GM21447 (cell line): ENCODE results near the gene IGLL1.
"Not testable (repeated sequence)": the region's sequence is repeated elsewhere in the genome, so short reads cannot be mapped to it uniquely, and the experiment has no call there.

ENCODE experiments used
- ATAC-seq: cut with Tn5 transposase; IDR thresholded peaks from one replicate; pipeline ENCODE4 v1.9.1; 2021; ENCODE audit not compliant: unreplicated experiment

IGLL1 gene

DNA sequence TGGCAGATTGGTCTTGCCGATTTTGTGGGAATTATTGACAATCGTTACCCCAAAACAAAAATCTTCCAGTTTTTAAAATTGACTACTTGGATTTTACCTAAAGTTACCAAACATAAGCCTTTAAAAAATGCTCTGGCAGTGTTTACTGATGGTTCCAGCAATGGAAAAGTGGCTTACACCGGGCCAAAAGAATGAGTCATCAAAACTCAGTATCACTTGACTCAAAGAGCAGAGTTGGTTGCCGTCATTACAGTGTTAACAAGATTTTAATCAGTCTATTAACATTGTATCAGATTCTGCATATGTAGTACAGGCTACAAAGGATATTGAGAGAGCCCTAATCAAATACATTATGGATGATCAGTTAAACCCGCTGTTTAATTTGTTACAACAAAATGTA, 37.2 kb downstream of the IGLL1 start:
- ATAC-seq: no peak

DNA sequence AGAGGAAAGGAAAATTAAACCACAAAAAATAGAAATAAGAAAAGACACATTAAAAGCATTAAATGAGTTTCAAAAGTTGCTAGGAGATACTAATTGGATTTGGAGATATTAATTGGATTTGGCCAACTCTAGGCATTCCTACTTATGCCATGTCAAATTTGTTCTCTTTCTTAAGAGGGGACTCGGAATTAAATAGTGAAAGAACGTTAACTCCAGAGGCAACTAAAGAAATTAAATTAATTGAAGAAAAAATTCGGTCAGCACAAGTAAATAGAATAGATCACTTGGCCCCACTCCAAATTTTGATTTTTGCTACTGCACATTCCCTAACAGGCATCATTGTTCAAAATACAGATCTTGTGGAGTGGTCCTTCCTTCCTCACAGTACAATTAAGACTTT, 37.7 kb downstream of the IGLL1 start:
- not testable (repeated sequence) for ATAC-seq

DNA sequence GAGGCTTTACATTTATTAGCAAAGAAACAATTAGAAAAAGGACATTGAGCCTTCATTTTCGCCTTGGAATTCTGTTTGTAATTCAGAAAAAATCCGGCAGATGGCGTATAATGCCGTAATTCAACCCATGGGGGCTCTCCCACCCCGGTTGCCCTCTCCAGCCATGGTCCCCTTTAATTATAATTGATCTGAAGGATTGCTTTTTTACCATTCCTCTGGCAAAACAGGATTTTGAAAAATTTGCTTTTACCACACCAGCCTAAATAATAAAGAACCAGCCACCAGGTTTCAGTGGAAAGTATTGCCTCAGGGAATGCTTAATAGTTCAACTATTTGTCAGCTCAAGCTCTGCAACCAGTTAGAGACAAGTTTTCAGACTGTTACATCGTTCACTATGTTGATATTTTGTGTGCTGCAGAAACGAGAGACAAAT, 38.2 kb downstream of the IGLL1 start:
- not testable (repeated sequence) for ATAC-seq

DNA sequence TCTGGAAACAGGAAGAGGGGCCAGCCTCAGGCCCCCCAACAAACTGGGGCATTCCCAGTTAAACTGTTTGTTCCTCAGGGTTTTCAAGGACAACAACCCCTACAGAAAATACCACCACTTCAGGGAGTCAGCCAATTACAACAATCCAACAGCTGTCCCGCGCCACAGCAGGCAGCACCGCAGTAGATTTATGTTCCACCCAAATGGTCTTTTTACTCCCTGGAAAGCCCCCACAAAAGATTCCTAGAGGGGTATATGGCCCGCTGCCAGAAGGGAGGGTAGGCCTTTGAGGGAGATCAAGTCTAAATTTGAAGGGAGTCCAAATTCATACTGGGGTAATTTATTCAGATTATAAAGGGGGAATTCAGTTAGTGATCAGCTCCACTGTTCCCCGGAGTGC, 39.3 kb downstream of the IGLL1 start:
- ATAC-seq: not testable (repeated sequence)

DNA sequence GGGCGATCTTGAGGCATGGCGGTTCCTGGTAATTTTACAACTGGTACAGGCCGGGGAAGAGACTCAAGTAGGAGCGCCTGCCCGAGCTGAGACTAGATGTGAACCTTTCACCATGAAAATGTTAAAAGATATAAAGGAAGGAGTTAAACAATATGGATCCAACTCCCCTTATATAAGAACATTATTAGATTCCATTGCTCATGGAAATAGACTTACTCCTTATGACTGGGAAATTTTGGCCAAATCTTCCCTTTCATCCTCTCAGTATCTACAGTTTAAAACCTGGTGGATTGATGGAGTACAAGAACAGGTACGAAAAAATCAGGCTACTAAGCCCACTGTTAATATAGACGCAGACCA, 40.3 kb downstream of the IGLL1 start:
- not testable (repeated sequence) for ATAC-seq

DNA sequence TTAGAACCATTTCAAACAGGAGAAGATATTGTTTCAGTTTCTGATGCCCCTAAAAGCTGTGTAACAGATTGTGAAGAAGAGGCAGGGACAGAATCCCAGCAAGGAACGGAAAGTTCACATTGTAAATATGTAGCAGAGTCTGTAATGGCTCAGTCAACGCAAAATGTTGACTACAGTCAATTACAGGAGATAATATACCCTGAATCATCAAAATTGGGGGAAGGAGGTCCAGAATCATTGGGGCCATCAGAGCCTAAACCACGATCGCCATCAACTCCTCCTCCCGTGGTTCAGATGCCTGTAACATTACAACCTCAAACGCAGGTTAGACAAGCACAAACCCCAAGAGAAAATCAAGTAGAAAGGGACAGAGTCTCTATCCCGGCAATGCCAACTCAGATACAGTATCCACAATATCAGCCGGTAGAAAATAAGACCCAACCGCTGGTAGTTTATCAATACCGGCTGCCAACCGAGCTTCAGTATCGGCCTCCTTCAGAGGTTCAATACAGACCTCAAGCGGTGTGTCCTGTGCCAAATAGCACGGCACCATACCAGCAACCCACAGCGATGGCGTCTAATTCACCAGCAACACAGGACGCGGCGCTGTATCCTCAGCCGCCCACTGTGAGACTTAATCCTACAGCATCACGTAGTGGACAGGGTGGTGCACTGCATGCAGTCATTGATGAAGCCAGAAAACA, 40.8 kb downstream of the IGLL1 start:
- ATAC-seq: no peak

DNA sequence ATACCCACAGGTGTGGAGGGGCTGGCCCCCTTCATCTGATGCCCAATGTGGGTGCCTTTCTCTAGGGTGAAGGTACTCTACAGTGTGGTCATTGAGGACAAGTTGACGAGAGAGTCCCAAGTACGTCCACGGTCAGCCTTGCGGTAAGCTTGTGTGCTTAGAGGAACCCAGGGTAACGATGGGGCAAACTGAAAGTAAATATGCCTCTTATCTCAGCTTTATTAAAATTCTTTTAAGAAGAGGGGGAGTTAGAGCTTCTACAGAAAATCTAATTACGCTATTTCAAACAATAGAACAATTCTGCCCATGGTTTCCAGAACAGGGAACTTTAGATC, 41.4 kb downstream of the IGLL1 start:
- not testable (repeated sequence) for ATAC-seq

DNA sequence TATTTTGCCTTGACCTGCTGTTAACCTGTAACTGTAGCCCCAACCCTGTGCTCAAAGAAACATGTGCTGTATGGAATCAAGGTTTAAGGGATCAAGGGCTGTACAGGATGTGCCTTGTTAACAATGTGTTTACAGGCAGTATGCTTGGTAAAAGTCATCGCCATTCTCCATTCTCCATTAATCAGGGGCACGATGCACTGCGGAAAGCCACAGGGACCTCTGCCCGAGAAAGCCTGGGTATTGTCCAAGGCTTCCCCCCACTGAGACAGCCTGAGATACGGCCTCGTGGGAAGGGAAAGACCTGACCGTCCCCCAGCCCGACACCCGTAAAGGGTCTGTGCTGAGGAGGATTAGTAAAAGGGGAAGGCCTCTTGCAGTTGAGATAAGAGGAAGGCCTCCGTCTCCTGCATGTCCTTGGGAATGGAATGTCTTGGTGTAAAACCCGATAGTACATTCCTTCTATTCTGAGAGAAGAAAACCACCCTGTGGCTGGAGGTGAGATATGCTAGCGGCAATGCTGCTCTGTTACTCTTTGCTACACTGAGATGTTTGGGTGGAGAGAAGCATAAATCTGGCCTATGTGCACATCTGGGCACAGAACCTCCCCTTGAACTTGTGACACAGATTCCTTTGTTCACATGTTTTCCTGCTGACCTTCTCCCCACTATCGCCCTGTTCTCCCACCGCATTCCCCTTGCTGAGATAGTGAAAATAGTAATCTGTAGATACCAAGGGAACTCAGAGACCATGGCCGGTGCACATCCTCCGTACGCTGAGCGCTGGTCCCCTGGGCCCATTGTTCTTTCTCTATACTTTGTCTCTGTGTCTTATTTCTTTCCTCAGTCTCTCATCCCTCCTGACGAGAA, 42.0 kb downstream of the IGLL1 start:
- not testable (repeated sequence) for ATAC-seq

DNA sequence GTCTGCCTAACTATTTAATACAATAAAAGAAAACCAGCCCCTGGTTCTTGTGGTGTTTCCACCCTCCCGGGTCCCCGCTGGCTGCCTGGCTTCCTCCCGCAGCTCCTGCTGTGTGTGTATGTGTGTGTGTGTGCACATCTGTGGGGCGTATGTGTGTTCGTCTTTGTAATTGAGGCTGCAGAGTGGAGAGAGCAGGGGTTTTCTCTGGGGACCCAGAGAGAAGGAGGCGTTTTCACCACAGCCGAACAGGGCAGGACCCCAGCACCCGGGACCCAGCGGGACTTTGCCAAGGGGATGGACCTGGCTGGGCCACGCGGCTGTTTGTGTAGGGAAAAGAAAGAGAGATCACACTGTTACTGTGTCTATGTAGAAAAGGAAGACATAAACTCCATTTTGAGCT, 42.7 kb downstream of the IGLL1 start:
- no peak for ATAC-seq

DNA sequence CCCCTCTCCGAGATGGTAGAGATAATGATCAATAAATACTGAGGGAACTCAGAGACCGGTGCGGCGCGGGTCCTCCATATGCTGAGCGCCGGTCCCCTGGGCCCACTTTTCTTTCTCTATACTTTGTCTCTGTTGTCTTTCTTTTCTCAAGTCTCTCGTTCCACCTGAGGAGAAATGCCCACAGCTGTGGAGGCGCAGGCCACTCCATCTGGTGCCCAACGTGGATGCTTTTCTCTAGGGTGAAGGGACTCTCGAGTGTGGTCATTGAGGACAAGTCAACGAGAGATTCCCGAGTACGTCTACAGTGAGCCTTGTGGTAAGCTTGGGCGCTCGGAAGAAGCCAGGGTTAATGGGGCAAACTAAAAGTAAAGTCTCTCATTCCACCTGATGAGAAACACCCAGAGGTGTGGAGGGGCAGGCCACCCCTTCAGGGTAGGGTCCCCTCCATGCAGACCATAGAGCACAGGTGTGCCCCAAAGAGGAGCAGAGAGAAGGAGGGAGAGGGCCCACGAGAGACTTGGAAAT, 43.2 kb downstream of the IGLL1 start:
- ATAC-seq: no peak

DNA sequence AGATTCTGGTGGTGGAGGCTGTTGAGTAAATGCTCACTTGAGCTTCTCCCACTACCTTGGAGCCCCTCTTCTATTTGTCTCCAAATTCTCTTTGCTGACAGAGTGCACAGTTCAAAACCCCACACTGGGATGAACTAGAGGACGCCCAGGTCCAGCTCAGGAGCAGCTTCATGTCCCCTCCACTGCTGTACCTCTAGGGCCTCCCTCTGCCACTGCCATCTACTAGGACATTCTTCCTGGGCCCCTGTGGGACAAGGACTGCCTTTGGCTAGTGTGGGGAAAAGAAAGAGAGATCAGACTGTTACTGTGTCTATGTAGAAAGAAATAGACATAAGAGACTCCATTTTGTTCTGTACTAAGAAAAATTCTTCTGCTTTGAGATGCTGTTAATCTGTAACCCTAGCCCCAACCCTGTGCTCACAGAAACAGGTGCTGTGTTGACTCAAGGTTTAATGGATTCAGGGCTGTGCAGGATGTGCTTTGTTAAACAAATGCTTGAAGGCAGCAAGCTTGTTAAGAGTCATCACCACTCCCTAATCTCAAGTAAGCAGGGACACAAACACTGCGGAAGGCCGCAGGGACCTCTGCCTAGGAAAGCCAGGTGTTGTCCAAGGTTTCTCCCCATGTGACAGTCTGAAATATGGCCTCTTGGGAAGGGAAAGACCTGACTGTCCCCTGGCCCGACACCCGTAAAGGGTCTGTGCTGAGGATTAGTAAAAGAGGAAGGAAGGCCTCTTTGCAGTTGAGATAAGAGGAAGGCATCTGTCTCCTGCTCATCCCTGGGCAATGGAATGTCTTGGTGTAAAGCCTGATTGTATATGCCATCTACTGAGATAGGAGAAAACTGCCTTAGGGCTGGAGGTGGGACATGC, 44.1 kb downstream of the IGLL1 start:
- ATAC-seq: not testable (repeated sequence)

DNA sequence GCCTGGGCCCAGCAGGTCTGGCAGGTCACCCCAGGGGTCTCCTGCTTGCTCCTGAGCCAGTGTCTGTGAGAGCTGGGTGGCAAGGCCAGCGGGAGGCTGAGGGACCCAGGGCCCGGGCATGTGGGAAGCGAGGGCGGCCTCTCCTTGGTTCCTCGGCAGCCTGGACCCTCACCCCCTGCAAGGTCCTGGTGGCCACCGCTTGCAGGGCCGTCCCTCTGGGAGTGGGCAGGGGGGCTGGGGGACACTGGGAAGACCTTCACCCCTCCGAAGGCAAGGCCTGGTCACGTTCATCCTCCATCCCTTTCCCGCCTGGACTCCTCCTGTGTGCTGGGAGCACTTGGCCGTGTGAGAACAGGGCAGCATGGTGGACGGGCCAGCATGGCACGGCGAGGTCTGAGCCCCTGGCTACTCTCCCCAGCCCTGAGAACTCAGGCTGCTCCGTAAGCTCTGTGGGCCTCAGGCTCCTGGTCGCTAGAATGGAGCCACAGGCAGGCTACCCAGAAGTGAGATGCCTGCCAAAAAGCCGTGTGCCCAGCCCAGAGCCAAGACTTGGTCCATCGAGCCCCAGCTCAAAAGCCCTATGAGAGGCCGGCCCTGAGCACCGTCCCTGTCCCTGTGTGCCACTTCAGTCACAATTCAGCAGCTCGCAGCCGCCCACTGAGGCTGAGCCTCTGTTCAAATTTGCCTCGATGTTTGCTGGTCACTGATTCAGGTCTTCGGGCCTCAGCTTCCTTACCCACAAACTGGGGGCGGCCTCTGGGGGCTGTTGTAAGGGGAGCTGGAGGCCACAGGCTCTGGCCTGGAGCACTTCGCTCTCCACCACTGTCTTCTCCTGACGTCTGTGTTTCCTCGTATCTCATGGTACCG, 45.0 kb downstream of the IGLL1 start:
- no peak for ATAC-seq

DNA sequence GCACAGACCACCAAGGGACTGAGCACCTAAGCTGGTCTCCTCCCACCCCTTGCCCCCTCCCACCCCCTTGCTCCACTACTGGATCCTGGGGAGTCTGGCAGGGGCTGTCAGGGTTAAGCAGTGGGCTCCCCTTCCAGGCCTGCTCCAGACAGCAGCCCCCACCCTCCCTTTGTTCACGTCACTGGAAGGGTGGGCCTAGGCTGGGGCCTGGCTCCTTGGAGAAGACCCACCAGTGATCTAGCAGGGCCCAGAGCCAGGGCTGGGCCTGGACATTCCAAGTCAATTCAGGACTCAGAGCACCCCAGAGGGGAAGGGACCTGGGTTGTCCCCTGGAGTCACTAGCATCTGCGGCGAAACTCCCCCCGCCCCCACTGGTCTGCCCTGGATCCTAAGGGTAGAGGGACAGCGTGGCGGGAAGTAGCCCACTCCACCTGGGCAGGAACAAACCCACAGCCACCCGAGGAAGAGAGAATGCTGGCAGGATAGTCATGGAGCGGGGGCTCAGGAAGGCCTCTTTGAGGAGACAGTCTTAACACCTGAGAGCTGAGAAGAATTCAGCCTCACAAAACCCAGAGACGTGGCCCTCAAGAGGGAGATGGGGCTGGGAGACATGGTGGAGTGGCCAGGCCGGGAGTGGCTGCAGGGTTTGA, 45.8 kb downstream of the IGLL1 start:
- no peak for ATAC-seq

DNA sequence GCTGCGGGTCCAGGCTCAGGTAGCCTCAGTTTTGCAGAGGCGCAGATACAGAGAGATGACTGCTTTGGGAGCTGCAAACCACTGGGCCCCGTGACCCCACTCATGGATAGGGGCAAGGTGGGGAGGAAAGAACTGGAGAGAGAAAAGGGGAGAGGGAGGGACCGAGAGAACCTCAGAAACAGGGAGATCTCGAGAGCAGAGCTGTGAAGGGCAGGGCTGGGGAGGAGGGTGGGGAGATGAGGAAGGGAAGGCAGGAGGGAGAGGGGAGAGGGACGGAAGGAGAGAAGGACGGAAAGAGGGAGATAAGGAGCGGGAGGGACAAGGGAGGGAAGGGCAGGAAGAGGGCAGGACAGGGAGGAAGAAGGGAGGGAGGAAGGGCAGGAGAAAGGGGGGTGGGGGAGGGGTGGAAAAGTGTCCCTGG, 46.3 kb downstream of the IGLL1 start:
- no peak for ATAC-seq

DNA sequence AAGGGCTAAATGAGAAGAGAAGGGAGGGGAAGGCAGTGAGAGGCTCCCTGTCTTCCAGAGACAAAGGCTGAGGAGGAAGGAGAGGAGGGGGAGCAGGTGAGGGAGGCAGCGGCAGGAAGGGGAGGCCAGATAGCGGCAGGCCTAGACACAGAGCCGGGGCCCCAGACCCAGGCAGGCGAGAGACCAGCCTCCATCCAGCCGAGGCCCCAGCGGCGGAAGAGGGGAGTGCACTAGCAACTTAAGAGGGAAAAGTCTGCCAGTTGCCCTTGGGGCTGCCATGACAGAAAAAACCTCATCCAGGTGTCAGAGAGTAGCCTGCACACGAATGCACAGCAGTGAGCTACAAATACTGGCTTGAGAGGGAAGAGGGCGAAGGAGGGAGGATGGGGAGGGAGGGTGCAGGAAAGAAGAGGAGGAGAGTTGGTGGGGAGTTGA, 46.7 kb downstream of the IGLL1 start:
- ATAC-seq: no peak

DNA sequence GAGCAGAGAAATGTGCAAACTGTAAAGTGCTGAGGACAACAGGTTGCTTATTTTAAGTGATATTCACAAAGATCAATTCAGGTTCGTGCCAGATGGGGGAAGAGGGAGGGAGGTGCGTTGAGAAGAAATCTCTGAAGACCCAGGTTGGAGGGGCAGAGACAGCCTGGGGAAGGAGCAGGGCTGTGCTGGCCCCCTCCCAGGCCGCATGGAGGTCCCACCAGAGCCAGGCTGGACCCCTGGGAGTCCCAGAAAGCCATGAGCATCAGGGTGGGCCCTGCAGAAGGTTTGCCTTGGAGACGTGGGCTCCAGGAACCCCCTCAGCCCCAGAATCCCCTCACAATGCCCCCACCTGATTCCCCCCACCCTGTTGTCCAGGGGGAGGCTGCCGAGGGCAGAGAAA, 47.4 kb downstream of the IGLL1 start:
- no peak for ATAC-seq

DNA sequence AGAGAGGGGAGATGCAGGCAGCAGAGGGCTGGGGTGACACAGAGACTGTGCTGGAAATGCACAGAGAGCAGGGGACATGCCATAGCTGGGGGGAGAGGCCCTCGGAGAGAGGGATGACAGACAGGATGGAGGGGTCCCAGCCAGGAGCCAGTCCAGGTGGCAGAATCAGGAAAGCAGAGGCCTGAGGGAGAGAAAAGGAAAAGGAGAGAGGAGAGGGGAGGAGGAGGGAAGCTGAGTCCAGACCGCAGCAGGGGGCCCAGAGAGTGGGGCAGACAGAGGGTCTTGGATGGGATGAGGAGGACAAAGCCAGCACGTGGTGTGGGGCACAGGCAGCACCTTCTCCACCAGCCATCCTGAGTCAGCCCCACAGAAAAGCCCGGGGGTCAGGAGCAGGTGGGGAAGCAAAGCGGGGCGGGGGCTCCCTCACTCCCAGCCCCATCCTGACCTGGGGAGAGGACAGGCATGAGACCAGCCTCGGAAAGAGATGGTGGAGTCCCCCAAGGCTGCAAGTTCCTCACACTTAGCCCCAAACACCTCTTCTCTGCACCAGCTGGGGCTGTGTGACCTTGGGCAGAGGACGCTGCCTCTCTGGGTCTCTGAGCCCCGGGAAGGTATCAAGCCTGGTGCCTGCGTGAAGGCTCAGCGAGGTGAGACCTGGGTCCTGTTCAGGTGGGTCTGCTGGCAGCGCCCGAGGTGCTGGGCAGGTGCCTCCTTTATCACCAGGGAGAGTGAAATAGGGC, 48.0 kb downstream of the IGLL1 start:
- ATAC-seq: no peak

DNA sequence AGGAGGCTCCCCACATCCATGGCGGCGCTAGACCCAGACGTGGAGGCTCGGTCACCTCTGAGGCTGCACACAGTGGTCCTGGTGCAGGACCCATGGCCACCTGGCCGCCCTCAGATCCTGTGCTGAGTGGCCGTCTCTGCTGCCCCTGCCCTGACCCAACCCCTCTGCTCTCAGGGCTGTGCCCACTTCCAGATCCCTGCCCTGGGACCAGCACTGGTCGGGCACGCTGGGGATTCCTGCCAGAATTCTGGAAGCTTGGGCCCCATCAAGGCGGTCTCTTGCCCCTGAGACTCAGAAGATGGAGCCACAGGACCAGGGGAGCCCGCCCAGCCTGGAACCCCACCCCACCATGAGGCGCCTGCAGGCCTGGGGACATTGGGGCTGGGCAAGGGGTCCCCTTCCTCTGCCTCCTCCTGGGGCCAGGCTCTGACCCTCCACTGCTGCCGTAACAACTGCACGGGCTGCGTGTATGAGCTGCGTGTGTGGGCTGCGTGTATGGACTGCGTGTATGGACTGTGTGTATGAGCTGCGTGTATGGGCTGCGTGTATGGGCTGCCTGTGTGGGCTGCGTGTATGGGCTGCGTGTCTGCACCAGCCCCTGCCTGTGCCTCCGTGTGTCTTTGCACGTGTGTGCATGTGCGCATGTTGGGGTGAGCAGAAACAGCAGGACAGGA, 48.7 kb downstream of the IGLL1 start:
- no peak for ATAC-seq
